GM19397 (cell line): Measurements from ENCODE around the gene SLC43A2.
"Not testable (repeated sequence)": the region's sequence is repeated elsewhere in the genome, so short reads cannot be mapped to it uniquely, and the experiment has no call there.

Experiments
- ATAC-seq: cut with Tn5 transposase; IDR thresholded peaks from one replicate; pipeline ENCODE4 v1.9.1; 2021; ENCODE audit warnings: mild to moderate bottlenecking, moderate library complexity; ENCODE audit not compliant: unreplicated experiment

The SLC43A2 gene

GRCh38 chr17:1591474-1592090, 37.1 kb downstream of the SLC43A2 start:
- ATAC-seq: no peak

GRCh38 chr17:1590747-1591473, 37.7 kb downstream of the SLC43A2 start:
- ATAC-seq: no peak

- ATAC-seq: no peak
These were observed 38.4 kb downstream of the SLC43A2 start for GRCh38 chr17:1590029-1590746.

- no peak for ATAC-seq
These were observed 39.6 kb downstream of the SLC43A2 start for GRCh38 chr17:1588821-1589585.

GRCh38 chr17:1584167-1584566, 44.5 kb downstream of the SLC43A2 start:
- ATAC-seq: no peak

GRCh38 chr17:1583556-1583955, 45.1 kb downstream of the SLC43A2 start:
- ATAC-seq: no peak

- no peak for ATAC-seq
These were observed 46.3 kb downstream of the SLC43A2 start for GRCh38 chr17:1582374-1582773.

- no peak for ATAC-seq
These were observed 47.5 kb downstream of the SLC43A2 start for GRCh38 chr17:1580979-1581676.

GRCh38 chr17:1578029-1578428, 50.6 kb downstream of the SLC43A2 start:
- ATAC-seq: no peak

- ATAC-seq: no peak
These were observed 51.0 kb downstream of the SLC43A2 start for GRCh38 chr17:1577583-1578013.

GRCh38 chr17:1577182-1577581, 51.5 kb downstream of the SLC43A2 start:
- ATAC-seq: no peak

GRCh38 chr17:1576500-1576899, 52.1 kb downstream of the SLC43A2 start:
- ATAC-seq: no peak

- ATAC-seq: no peak
These were observed 53.8 kb downstream of the SLC43A2 start for GRCh38 chr17:1574697-1575471.

- ATAC-seq: no peak
These were observed 54.5 kb downstream of the SLC43A2 start for GRCh38 chr17:1573932-1574696.

GRCh38 chr17:1572646-1573045, 56.0 kb downstream of the SLC43A2 start:
- ATAC-seq: not testable (repeated sequence)

GRCh38 chr17:1571341-1571704, 57.3 kb downstream of the SLC43A2 start:
- no peak for ATAC-seq

- ATAC-seq: no peak
These were observed 59.5 kb downstream of the SLC43A2 start for GRCh38 chr17:1568950-1569810.

- ATAC-seq: no peak
These were observed 62.0 kb downstream of the SLC43A2 start for GRCh38 chr17:1566505-1567199.
